ENCODE measurements around the gene PLA2G4D. TPM values are rescaled to one million over a fixed set of nuclear protein-coding genes. Genes with fewer than 3 reads are reported as not detected.

Gene PLA2G4D
- total and polyA plus RNA-seq, 2 donors (not counting 1 experiment from before 2014, with no cell fraction given): not detected

DNA sequence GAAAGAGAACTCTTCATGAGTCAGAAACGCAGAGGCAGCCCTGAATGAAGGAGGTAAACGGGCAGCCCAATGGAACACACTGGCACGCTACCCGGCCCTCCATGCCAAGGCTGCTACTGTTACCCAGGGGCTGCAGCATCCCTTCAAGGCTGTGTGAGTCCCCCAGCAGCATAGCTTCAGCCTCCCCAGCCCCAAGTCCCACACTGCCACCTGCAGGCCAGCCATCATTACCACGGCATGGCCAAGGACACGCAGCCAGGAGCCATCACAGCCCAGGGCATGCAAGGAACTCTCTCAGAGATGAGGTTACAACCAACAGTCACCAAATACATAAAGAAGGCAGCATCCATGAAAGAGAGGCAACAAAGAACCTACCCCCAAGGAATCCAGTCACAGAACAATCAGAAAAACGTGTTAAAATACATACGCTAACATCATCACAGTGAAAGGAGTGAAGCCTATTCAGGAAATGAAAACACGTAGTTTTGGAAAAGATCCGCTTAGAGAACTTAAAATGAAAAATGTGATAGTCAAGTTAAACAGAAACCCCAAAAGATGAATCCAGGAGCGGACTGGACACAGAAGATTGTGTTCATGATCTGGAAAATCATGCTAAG lies 39.6 kb upstream of the PLA2G4D start:
- no peak overlapping the region for H3K27ac ChIP-seq (ENCODE audit: insufficient read depth, low read length)
- H3K4me3 ChIP-seq (replicated peaks in 1 of 4; ENCODE audit: control extremely low read depth in 1 of 4, insufficient read depth in 1 of 4, low read depth in 3 of 4, low read length in 4 of 4): no peak overlapping the region
- H4K20me1 ChIP-seq (ENCODE audit: control insufficient read depth, extremely low read depth, insufficient read depth, low read length): no peaks in the 10 kb centered on the region
- no peaks in the 10 kb centered on the region for H3K4me1 ChIP-seq (ENCODE audit: control insufficient read depth, extremely low read depth, insufficient read depth, low read length)
- H3K4me2 ChIP-seq (ENCODE audit: extremely low read depth, insufficient read depth, low read length): no peak overlapping the region
- H3K79me2 ChIP-seq (ENCODE audit: control insufficient read depth, insufficient read depth, low read length): no peaks in the 10 kb centered on the region
- TF ChIP-seq EZH2 (IDR thresholded peaks at IDR 0.05; ENCODE audit: low read length, missing control alignments): no peak
- TF ChIP-seq, protein P1, sequence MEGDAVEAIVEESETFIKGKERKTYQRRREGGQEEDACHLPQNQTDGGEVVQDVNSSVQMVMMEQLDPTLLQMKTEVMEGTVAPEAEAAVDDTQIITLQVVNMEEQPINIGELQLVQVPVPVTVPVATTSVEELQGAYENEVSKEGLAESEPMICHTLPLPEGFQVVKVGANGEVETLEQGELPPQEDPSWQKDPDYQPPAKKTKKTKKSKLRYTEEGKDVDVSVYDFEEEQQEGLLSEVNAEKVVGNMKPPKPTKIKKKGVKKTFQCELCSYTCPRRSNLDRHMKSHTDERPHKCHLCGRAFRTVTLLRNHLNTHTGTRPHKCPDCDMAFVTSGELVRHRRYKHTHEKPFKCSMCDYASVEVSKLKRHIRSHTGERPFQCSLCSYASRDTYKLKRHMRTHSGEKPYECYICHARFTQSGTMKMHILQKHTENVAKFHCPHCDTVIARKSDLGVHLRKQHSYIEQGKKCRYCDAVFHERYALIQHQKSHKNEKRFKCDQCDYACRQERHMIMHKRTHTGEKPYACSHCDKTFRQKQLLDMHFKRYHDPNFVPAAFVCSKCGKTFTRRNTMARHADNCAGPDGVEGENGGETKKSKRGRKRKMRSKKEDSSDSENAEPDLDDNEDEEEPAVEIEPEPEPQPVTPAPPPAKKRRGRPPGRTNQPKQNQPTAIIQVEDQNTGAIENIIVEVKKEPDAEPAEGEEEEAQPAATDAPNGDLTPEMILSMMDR (conservative IDR thresholded peaks at IDR 0.05 in 1 of 2, IDR thresholded peaks at IDR 0.05 in 1 of 2; ENCODE audit: low read depth in 1 of 2, low read length in 2 of 2): peak; percentile 55 to 64
- H3K27me3 ChIP-seq (ENCODE audit: control insufficient read depth, insufficient read depth, low read length): peaks cover 21% of the 10 kb centered on the region
- no peak overlapping the region for H3K9ac ChIP-seq (ENCODE audit: insufficient read depth, low read length)
- H3K9me3 ChIP-seq (ENCODE audit: control insufficient read depth, insufficient read depth, low read depth, low read length): no peaks in the 10 kb centered on the region
- no peaks in the 10 kb centered on the region for H3K36me3 ChIP-seq (ENCODE audit: control insufficient read depth, insufficient read depth, low read length)
- peak; percentile 12 to 17 for DNase-seq (ENCODE audit: low read depth in 2 of 2)
- H2AFZ ChIP-seq (ENCODE audit: low read length): no peak overlapping the region

DNA sequence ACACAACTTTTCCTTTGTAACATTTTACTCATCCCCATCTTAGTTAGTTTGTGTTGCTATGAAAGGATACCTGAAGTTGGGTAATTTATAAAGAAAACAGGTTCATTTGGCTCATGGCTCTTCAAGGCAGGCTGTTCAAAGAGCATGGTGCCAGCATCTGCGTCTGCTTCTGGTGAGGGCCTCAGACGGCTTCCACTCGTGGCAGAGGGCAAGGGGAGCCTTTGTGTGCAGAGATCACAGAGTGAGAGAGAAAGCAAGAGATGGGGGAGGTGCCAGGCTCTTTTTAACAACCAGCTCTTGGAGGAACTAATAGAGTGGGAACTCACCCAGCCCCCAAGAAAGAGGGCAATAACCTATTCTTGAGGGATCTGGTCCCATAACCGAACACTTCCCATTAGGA lies 39.0 kb upstream of the PLA2G4D start:
- Histone ChIP-seq H3K36me3 (ENCODE audit: control insufficient read depth, insufficient read depth, low read length) (no peaks in the 10 kb centered on the region), H3K9me3 (ENCODE audit: control insufficient read depth, insufficient read depth, low read depth, low read length) (no peaks in the 10 kb centered on the region), H3K27ac (ENCODE audit: insufficient read depth, low read length) (no peak overlapping the region), H3K27me3 (ENCODE audit: control insufficient read depth, insufficient read depth, low read length) (peaks cover 19% of the 10 kb centered on the region), H2AFZ (ENCODE audit: low read length) (no peak overlapping the region), H3K4me2 (ENCODE audit: extremely low read depth, insufficient read depth, low read length) (no peak overlapping the region), H3K79me2 (ENCODE audit: control insufficient read depth, insufficient read depth, low read length) (no peaks in the 10 kb centered on the region), H3K4me3 (replicated peaks in 1 of 4; ENCODE audit: control extremely low read depth in 1 of 4, insufficient read depth in 1 of 4, low read depth in 3 of 4, low read length in 4 of 4) (no peak overlapping the region), H3K4me1 (ENCODE audit: control insufficient read depth, extremely low read depth, insufficient read depth, low read length) (no peaks in the 10 kb centered on the region), H4K20me1 (ENCODE audit: control insufficient read depth, extremely low read depth, insufficient read depth, low read length) (no peaks in the 10 kb centered on the region), H3K9ac (ENCODE audit: insufficient read depth, low read length) (no peak overlapping the region)
- DNase-seq (ENCODE audit: low read depth in 2 of 2): no peak
- TF ChIP-seq EZH2 (IDR thresholded peaks at IDR 0.05; ENCODE audit: low read length, missing control alignments): no peak
- TF ChIP-seq, protein P1 (conservative IDR thresholded peaks at IDR 0.05 in 1 of 2, IDR thresholded peaks at IDR 0.05 in 1 of 2; ENCODE audit: low read depth in 1 of 2, low read length in 2 of 2): no peak

DNA sequence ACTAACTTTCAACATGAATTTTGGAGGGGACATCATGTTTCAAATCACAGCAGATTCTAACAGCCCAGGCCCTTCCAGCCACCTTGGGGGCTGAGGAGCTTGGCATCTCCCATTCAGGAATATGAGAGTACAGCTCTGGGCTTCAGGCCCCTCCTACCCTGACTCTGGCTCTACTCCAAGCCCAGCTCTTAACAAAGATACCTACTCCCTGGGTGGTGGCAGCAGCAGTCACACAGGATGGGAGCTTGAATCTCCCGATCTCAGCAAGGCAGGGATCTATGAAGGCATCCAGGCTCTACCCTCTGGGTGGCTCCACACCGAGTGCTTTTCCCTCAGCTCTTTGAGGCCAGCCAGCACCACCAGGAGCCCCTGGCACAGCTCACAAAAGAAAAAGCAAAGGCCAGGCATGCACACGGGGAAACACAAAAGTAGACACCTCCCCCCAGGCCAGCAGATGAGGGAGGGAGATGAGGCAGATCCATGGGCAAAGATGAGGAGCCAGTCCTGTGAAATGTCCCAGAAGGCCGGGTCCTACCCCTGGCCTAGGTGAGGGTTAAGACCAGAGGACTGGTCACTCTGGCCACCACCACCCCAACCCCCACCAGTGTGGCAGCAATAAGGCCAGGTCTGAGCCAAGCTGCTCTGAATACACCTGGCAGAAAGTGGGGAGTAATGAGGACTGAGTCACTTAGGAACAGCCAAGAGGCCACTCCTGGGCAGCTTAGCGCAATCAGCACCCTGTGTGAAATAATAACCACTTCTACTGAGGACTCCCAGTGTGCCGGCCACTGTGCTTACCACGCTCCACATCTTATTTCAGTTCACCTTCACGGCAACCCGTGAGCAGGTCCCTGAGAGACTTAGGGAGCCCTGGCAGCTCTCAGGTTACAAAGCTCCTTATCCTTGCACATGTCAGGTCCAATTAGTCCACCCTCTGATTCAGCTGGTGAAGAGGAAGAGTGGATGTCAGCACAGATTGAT lies 37.8 kb upstream of the PLA2G4D start:
- no peaks in the 10 kb centered on the region for H3K4me1 ChIP-seq (ENCODE audit: control insufficient read depth, extremely low read depth, insufficient read depth, low read length)
- no peak overlapping the region for H3K27ac ChIP-seq (ENCODE audit: insufficient read depth, low read length)
- no peaks in the 10 kb centered on the region for H4K20me1 ChIP-seq (ENCODE audit: control insufficient read depth, extremely low read depth, insufficient read depth, low read length)
- H3K4me2 ChIP-seq (ENCODE audit: extremely low read depth, insufficient read depth, low read length): no peak overlapping the region
- no peak overlapping the region for H3K4me3 ChIP-seq (replicated peaks in 1 of 4; ENCODE audit: control extremely low read depth in 1 of 4, insufficient read depth in 1 of 4, low read depth in 3 of 4, low read length in 4 of 4)
- H2AFZ ChIP-seq (ENCODE audit: low read length): no peak overlapping the region
- no peaks in the 10 kb centered on the region for H3K9me3 ChIP-seq (ENCODE audit: control insufficient read depth, insufficient read depth, low read depth, low read length)
- TF ChIP-seq, protein P1 (conservative IDR thresholded peaks at IDR 0.05 in 1 of 2, IDR thresholded peaks at IDR 0.05 in 1 of 2; ENCODE audit: low read depth in 1 of 2, low read length in 2 of 2): no peak
- no peak for TF ChIP-seq EZH2 (IDR thresholded peaks at IDR 0.05; ENCODE audit: low read length, missing control alignments)
- no peaks in the 10 kb centered on the region for H3K36me3 ChIP-seq (ENCODE audit: control insufficient read depth, insufficient read depth, low read length)
- DNase-seq (ENCODE audit: low read depth in 2 of 2): no peak
- no peak overlapping the region for H3K9ac ChIP-seq (ENCODE audit: insufficient read depth, low read length)
- H3K79me2 ChIP-seq (ENCODE audit: control insufficient read depth, insufficient read depth, low read length): no peaks in the 10 kb centered on the region
- peaks cover 15% of the 10 kb centered on the region for H3K27me3 ChIP-seq (ENCODE audit: control insufficient read depth, insufficient read depth, low read length)
